ENCODE measurements around the gene CLMP. TPM values are rescaled to one million over a fixed set of nuclear protein-coding genes. Genes with fewer than 3 reads are reported as not detected.

The CLMP gene
- total RNA-seq, 1 experiment from 2014 or later = 3.2 TPM

DNA sequence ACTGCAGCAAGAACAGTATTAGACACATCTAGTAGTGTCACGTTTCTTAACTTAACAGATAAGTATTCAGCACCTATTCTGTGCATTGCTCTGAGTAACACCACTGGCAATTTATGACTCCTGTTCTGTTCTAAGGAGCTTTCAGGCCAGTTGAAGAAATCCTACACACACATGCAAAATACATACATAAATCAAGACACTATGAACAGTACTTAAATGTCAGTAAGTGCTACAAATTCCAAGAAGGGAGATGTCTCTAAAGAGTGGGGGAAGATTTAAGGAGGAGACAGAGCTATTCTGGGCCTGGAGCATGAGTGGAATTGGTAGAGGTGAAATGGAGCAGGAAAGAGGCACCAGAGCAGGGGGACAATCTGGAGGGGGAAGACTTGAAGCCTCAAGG lies 46.2 kb upstream of the CLMP start:
- H2AFZ ChIP-seq (ENCODE audit: low read depth, low read length, poor library complexity, severe bottlenecking) = no peak overlapping the region
- no peak for TF ChIP-seq CEBPB (IDR thresholded peaks at IDR 0.05; ENCODE audit: low read depth)
- no peak for TF ChIP-seq ZNF274 (IDR thresholded peaks at IDR 0.05; ENCODE audit: low read depth, low read length)
- no peak for TF ChIP-seq YY1 (IDR thresholded peaks at IDR 0.05; ENCODE audit: extremely low read depth, insufficient replicate concordance, low read depth, low read length)
- no peak for TF ChIP-seq CBX3 (IDR thresholded peaks at IDR 0.05; ENCODE audit: low read depth)
- TF ChIP-seq RAD21 (IDR thresholded peaks at IDR 0.05; ENCODE audit: low read depth) = no peak
- TF ChIP-seq ZFX (IDR thresholded peaks at IDR 0.05) = no peak
- no peak for TF ChIP-seq FOSL1 (IDR thresholded peaks at IDR 0.05; ENCODE audit: low read depth)
- TF ChIP-seq, protein P1, sequence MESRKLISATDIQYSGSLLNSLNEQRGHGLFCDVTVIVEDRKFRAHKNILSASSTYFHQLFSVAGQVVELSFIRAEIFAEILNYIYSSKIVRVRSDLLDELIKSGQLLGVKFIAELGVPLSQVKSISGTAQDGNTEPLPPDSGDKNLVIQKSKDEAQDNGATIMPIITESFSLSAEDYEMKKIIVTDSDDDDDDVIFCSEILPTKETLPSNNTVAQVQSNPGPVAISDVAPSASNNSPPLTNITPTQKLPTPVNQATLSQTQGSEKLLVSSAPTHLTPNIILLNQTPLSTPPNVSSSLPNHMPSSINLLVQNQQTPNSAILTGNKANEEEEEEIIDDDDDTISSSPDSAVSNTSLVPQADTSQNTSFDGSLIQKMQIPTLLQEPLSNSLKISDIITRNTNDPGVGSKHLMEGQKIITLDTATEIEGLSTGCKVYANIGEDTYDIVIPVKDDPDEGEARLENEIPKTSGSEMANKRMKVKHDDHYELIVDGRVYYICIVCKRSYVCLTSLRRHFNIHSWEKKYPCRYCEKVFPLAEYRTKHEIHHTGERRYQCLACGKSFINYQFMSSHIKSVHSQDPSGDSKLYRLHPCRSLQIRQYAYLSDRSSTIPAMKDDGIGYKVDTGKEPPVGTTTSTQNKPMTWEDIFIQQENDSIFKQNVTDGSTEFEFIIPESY (IDR thresholded peaks at IDR 0.05; ENCODE audit: extremely low read depth, insufficient replicate concordance, low read length) = no peak
- TF ChIP-seq EZH2 (IDR thresholded peaks at IDR 0.05) = no peak
- no peak for TF ChIP-seq SP1 (IDR thresholded peaks at IDR 0.05; ENCODE audit: low read depth)
- TF ChIP-seq, protein P2, sequence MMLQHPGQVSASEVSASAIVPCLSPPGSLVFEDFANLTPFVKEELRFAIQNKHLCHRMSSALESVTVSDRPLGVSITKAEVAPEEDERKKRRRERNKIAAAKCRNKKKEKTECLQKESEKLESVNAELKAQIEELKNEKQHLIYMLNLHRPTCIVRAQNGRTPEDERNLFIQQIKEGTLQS (IDR thresholded peaks at IDR 0.05) = no peak
- TF ChIP-seq EGR1 (IDR thresholded peaks at IDR 0.05; ENCODE audit: low read depth) = no peak
- no peak for TF ChIP-seq ELF1 (IDR thresholded peaks at IDR 0.05; ENCODE audit: borderline replicate concordance, low read depth)
- TF ChIP-seq, protein P3, sequence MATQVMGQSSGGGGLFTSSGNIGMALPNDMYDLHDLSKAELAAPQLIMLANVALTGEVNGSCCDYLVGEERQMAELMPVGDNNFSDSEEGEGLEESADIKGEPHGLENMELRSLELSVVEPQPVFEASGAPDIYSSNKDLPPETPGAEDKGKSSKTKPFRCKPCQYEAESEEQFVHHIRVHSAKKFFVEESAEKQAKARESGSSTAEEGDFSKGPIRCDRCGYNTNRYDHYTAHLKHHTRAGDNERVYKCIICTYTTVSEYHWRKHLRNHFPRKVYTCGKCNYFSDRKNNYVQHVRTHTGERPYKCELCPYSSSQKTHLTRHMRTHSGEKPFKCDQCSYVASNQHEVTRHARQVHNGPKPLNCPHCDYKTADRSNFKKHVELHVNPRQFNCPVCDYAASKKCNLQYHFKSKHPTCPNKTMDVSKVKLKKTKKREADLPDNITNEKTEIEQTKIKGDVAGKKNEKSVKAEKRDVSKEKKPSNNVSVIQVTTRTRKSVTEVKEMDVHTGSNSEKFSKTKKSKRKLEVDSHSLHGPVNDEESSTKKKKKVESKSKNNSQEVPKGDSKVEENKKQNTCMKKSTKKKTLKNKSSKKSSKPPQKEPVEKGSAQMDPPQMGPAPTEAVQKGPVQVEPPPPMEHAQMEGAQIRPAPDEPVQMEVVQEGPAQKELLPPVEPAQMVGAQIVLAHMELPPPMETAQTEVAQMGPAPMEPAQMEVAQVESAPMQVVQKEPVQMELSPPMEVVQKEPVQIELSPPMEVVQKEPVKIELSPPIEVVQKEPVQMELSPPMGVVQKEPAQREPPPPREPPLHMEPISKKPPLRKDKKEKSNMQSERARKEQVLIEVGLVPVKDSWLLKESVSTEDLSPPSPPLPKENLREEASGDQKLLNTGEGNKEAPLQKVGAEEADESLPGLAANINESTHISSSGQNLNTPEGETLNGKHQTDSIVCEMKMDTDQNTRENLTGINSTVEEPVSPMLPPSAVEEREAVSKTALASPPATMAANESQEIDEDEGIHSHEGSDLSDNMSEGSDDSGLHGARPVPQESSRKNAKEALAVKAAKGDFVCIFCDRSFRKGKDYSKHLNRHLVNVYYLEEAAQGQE (IDR thresholded peaks at IDR 0.05; ENCODE audit: low read depth) = no peak
- TF ChIP-seq TCF7L2 (IDR thresholded peaks at IDR 0.05; ENCODE audit: borderline replicate concordance, extremely low read depth, insufficient read depth, insufficient read length) = no peak
- TF ChIP-seq, protein P4, sequence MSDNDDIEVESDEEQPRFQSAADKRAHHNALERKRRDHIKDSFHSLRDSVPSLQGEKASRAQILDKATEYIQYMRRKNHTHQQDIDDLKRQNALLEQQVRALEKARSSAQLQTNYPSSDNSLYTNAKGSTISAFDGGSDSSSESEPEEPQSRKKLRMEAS (IDR thresholded peaks at IDR 0.05) = no peak
- no peak overlapping the region for H3K27ac ChIP-seq (ENCODE audit: low read depth, low read length)
- no peak overlapping the region for H3K4me2 ChIP-seq (ENCODE audit: low read length)
- H4K20me1 ChIP-seq (ENCODE audit: insufficient read depth) = no peaks in the 10 kb centered on the region
- no peak overlapping the region for H3K4me3 ChIP-seq (replicated peaks in 1 of 2; ENCODE audit: low read depth in 1 of 2, low read length in 2 of 2)
- H3K9me3 ChIP-seq (ENCODE audit: control insufficient read depth in 1 of 2, insufficient read depth in 1 of 2, low read depth in 1 of 2, low read length in 2 of 2) = no peaks in the 10 kb centered on the region
- no peaks in the 10 kb centered on the region for H3K9me2 ChIP-seq (ENCODE audit: insufficient read depth)
- CTCF ChIA-PET = interaction anchor here (1.5 kb wide), 1 partner anchor 20 kb away, joined by 5 read pairs; no protein-coding TSS in a partner anchor
- H3K27me3 ChIP-seq (ENCODE audit: insufficient read depth, low read length) = no peaks in the 10 kb centered on the region
- H3K4me1 ChIP-seq (ENCODE audit: control insufficient read depth in 1 of 2, insufficient read depth in 2 of 2, low read length in 2 of 2) = no peaks in the 10 kb centered on the region
- intact Hi-C loops (cut with micrococcal nuclease) = no loop called here
- ATAC-seq = no peak
- DNase-seq (ENCODE audit: low read depth, low spot score) = no peak
- H3K9ac ChIP-seq (ENCODE audit: low read length) = no peak overlapping the region
- POLR2A ChIA-PET = no interaction called here
- RAD21 ChIA-PET (ENCODE audit: low non-redundant PET in 1 of 2, low total read pairs in 2 of 2, uncharacterized antibody in 2 of 2, unreplicated experiment in 2 of 2) = no interaction called here
- BruUV-seq (replicated peaks) = no TSS peak
- no peaks in the 10 kb centered on the region for H3K79me2 ChIP-seq (ENCODE audit: insufficient read depth, low read length)
- H3K36me3 ChIP-seq (ENCODE audit: control insufficient read depth in 1 of 2, insufficient read depth in 2 of 2, low read length in 2 of 2) = no peaks in the 10 kb centered on the region

Measured in HCT116 (cell line).